OCI-LY7 (cell line): Measurements from ENCODE around the gene ITGAD. TPM values are rescaled to one million over a fixed set of nuclear protein-coding genes. Genes with fewer than 3 reads are reported as not detected.
A peak's percentile ranks its signal among the peaks of the same experiment; 100 is the strongest.
"Not testable (repeated sequence)": the region's sequence is repeated elsewhere in the genome, so short reads cannot be mapped to it uniquely, and the experiment has no call there.

ENCODE experiments used
- BruUV-seq: library from RNA; stranded (reverse); fragments of 400-500 nt; replicated peaks from 2 replicates; lab custom pipeline; 2021; lab: Mats Ljungman, UMichigan
- CTCF ChIA-PET: fragments of 300-600 bp; sonication (Branson Sonifier 250); formaldehyde crosslinking; loops from one replicate; lab custom pipeline; 2022; ENCODE audit warnings: antibody characterized with exemption; ENCODE audit not compliant: unreplicated experiment; lab: Charles Lee
- POLR2A ChIA-PET: fragments of 300-600 bp; sonication (Branson Sonifier 250); formaldehyde crosslinking; loops from one replicate; lab custom pipeline; 2022; ENCODE audit warnings: antibody characterized with exemption; lab: Charles Lee
- DNase-seq: peaks from one replicate; pipeline ENCODE4 v3.0.0-alpha.2; 2015; ENCODE audit warnings: low spot score
- H2AFZ ChIP-seq: fragments of 200-600 bp; sonication (generic), shearing (Covaris generic); 2 replicates; pipeline ENCODE4 v1.6.1; 2014; ENCODE audit warnings: mild to moderate bottlenecking, antibody characterized with exemption, low read length, moderate library complexity
- H3K27ac ChIP-seq: fragments of 200-600 bp; sonication (generic); 2 replicates; pipeline ENCODE4 v1.5.1; 2014; ENCODE audit warnings: mixed run types, low read depth, mild to moderate bottlenecking, moderate library complexity, low read length, inconsistent platforms; ENCODE audit not compliant: poor library complexity, severe bottlenecking
- H3K36me3 ChIP-seq: fragments of 200-600 bp; sonication (generic); 2 replicates; pipeline ENCODE4 v1.6.1; 2014; ENCODE audit warnings: mild to moderate bottlenecking, antibody characterized with exemption, low read length, moderate library complexity, mixed read lengths; ENCODE audit not compliant: insufficient read depth
- H3K4me1 ChIP-seq: fragments of 200-600 bp; sonication (generic); 2 replicates; pipeline ENCODE4 v1.5.1; 2014; ENCODE audit warnings: mild to moderate bottlenecking, low read length; ENCODE audit not compliant: insufficient read depth, poor library complexity, severe bottlenecking
- H3K4me2 ChIP-seq: fragments of 200-600 bp; sonication (generic); 2 replicates; pipeline ENCODE4 v1.6.1; 2014; ENCODE audit warnings: mild to moderate bottlenecking, low read length
- H3K4me3 ChIP-seq: fragments of 200-600 bp; sonication (generic); 2 replicates; pipeline ENCODE4 v1.5.1; 2014; ENCODE audit warnings: mild to moderate bottlenecking, low read depth, low read length; ENCODE audit not compliant: poor library complexity, severe bottlenecking
- H3K79me2 ChIP-seq: fragments of 200-600 bp; sonication (generic); 2 replicates; pipeline ENCODE4 v1.6.1; 2016; ENCODE audit warnings: low read depth, mild to moderate bottlenecking, low read length, moderate library complexity, mixed read lengths; ENCODE audit not compliant: insufficient read depth
- H3K9me2 ChIP-seq: fragments of 200-600 bp; sonication (generic); 2 replicates; pipeline ENCODE4 v1.6.1; 2016; ENCODE audit warnings: mild to moderate bottlenecking, low read length, mixed read lengths; ENCODE audit not compliant: insufficient read depth
- H3K9me3 ChIP-seq: fragments of 200-600 bp; sonication (generic); 2 replicates; pipeline ENCODE4 v1.6.1; 2014; ENCODE audit warnings: mild to moderate bottlenecking, mixed run types, low read length, mixed read lengths
- H4K20me1 ChIP-seq: fragments of 200-600 bp; sonication (generic); 2 replicates; pipeline ENCODE4 v1.6.1; 2014; ENCODE audit warnings: mild to moderate bottlenecking, antibody characterized with exemption, low read length, moderate library complexity, mixed read lengths; ENCODE audit not compliant: insufficient read depth
- EZH2phosphoT487 ChIP-seq: fragments of 200-600 bp; sonication (generic); IDR thresholded peaks from 2 replicates; pipeline ENCODE4 v1.6.1; 2018; ENCODE audit warnings: low read depth, borderline replicate concordance, mild to moderate bottlenecking, mixed run types, antibody characterized with exemption, low read length, moderate library complexity, mixed read lengths
- intact Hi-C: fragments of 100-400 bp; cut with micrococcal nuclease; formaldehyde crosslinking; loops from one replicate; pipeline ENCODE4 v1.10.0; 2022; ENCODE audit not compliant: unreplicated experiment
- total RNA-seq, 2 experiments: library from RNA; depleted of rRNA in 1 of 2; stranded (reverse); fragments of >200 nt in 1 of 2; shearing (Covaris generic) in 1 of 2; gene quantifications; 2 replicates each; pipeline ENCODE4 v1.2.3, GENCODE V29; 2014 to 2022
- TF ChIP-seq, protein P1 (sequence below): fragments of 200-600 bp; sonication (generic); conservative IDR thresholded peaks from 2 replicates; pipeline ENCODE4 v1.5.1; 2014; ENCODE audit warnings: mild to moderate bottlenecking, antibody characterized with exemption, low read length, moderate library complexity, mixed read lengths

Gene ITGAD
- total RNA-seq, 2 experiments from 2014 or later: not detected

DNA sequence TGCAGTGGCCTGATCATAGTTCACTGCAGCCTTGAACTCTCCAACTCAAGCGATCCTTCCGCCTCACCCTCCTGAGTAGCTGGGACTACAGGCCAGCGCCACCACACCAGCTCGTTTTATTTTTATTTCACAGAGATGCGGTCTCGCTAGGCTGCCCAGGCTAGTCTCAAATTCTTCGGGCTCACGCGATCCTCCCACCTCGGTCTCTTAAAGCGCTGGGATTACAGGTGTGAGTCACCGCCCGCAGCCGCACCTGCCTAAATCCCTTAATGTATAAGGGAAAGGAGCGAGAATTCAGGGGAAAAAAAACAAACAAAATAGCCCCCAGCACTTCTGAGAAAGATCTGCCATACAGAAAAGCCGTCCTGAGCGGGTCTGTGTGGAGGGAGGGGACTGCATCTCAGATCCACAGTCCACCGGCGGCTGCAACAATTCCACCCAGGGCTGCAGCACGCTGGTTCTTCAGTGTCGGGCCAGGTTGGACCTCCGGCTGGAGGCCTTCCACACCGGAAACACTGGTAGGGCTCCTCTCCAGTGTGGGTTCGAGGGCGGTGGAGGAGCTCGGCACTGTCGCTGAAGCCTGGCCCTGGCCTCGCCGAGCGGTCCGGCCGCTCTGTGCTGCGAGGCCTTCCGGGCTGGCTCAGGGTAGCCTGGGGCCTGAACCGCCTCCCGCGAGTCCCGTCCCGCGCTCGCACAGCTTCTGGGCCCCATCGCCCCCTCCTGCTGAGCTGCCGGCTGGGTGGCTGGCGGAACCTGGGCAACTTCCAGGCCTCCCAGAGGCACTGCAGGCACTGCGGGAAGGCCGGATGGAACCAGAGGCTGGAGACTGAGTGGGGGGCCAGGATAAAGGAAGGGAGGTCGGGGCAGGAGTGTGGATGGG is 42.4 kb downstream of the ITGAD start:
- Histone ChIP-seq H3K4me2 (no peak overlapping the region), H3K9me2 (no peaks in the 10 kb centered on the region), H3K4me3 (no peak overlapping the region), H3K79me2 (no peaks in the 10 kb centered on the region), H3K27ac (no peak overlapping the region), H2AFZ (no peak overlapping the region), H3K9me3 (no peaks in the 10 kb centered on the region), H4K20me1 (no peaks in the 10 kb centered on the region), H3K4me1 (peaks cover 23% of the 10 kb centered on the region), H3K36me3 (no peaks in the 10 kb centered on the region)
- no peak for TF ChIP-seq EZH2phosphoT487
- POLR2A ChIA-PET: no interaction called here
- no peak for DNase-seq
- intact Hi-C loops: no loop called here
- CTCF ChIA-PET: no interaction called here
- BruUV-seq: no TSS peak

DNA sequence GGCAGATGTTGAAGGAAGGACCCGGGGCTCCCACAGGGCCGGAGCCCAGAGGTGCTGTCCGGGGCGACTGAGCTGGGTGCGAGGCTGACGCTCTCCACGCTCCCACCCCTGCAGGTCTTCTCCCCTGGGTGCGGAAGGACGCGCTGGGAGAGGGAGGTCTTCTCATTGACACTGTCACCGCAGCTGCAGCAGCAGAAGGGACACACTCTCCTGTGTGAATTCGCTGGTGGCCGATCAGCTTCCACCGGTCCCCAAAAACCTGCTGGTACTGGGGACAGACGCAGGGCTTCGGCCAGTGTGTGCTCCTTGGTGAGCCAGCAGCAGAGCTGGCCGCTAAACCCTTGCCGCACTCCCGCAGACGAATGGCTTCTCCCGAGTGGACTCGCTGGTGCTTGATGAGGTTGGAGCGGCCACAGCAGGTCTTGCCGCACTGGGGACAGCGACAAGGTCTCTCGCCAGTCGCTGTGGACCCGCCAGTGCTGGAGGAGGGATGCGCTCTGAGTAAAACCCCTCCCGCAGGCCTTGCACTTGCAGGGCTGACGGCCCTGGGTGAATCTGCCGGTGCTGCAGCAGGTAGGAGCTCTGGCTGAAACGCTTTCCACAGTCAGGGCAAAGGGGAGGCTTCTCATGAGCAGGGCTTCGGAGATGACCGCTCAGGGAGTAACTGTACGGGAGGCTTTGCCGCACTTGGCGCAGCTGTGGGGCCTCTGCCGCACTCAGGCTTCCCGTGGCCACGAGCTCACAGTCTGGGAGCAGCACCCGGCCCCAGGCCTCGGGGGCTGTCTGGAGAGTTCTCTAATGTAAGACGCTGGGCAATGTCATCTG is 43.3 kb downstream of the ITGAD start:
- H2AFZ ChIP-seq: no peak overlapping the region
- no peak overlapping the region for H3K27ac ChIP-seq
- no peak for TF ChIP-seq EZH2phosphoT487
- TF ChIP-seq, protein P1, sequence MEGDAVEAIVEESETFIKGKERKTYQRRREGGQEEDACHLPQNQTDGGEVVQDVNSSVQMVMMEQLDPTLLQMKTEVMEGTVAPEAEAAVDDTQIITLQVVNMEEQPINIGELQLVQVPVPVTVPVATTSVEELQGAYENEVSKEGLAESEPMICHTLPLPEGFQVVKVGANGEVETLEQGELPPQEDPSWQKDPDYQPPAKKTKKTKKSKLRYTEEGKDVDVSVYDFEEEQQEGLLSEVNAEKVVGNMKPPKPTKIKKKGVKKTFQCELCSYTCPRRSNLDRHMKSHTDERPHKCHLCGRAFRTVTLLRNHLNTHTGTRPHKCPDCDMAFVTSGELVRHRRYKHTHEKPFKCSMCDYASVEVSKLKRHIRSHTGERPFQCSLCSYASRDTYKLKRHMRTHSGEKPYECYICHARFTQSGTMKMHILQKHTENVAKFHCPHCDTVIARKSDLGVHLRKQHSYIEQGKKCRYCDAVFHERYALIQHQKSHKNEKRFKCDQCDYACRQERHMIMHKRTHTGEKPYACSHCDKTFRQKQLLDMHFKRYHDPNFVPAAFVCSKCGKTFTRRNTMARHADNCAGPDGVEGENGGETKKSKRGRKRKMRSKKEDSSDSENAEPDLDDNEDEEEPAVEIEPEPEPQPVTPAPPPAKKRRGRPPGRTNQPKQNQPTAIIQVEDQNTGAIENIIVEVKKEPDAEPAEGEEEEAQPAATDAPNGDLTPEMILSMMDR: no peak
- H3K79me2 ChIP-seq: no peaks in the 10 kb centered on the region
- no peaks in the 10 kb centered on the region for H3K36me3 ChIP-seq
- intact Hi-C loops: no loop called here
- H3K4me1 ChIP-seq: peaks cover 23% of the 10 kb centered on the region
- no peak for DNase-seq
- H4K20me1 ChIP-seq: no peaks in the 10 kb centered on the region
- H3K4me2 ChIP-seq: no peak overlapping the region
- POLR2A ChIA-PET: no interaction called here
- CTCF ChIA-PET: no interaction called here
- no peak overlapping the region for H3K4me3 ChIP-seq
- no peaks in the 10 kb centered on the region for H3K9me3 ChIP-seq
- no peaks in the 10 kb centered on the region for H3K9me2 ChIP-seq
- BruUV-seq: no TSS peak

DNA sequence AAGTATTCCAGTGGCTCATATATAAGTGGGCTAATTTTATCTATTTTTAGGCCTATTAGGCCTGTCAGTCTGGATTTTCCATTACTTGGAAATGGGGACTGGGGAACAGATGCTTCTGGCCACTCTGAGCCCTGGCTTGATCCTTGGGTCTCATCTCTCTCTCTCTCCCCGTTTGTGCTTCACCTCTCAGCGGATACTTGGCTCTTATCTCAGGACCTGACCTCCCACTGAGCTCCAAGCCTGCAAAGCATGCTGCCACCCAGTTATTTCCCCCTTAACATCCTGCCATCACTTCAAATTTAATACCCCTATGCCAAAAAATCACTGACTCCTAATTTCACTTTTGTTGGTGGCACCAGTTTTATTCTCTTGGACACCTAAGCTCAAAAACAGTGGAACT is 45.3 kb downstream of the ITGAD start:
- CTCF ChIA-PET: no interaction called here
- POLR2A ChIA-PET: no interaction called here
- no peaks in the 10 kb centered on the region for H3K36me3 ChIP-seq
- H3K9me2 ChIP-seq: no peaks in the 10 kb centered on the region
- no peaks in the 10 kb centered on the region for H4K20me1 ChIP-seq
- intact Hi-C loops: no loop called here
- H3K4me1 ChIP-seq: peaks cover 23% of the 10 kb centered on the region
- no peak overlapping the region for H3K27ac ChIP-seq
- H2AFZ ChIP-seq: peak overlapping the region; percentile 58; the same call in 1 of the 2 replicates
- 0 out of 2 replicates have a peak overlapping the region, but pooled peaks have one; percentile 62 for H3K4me2 ChIP-seq
- H3K4me3 ChIP-seq: no peak overlapping the region
- no peaks in the 10 kb centered on the region for H3K9me3 ChIP-seq
- no peaks in the 10 kb centered on the region for H3K79me2 ChIP-seq
- TF ChIP-seq EZH2phosphoT487: no peak
- TF ChIP-seq, protein P1: no peak
- BruUV-seq: no TSS peak
- DNase-seq: no peak

DNA sequence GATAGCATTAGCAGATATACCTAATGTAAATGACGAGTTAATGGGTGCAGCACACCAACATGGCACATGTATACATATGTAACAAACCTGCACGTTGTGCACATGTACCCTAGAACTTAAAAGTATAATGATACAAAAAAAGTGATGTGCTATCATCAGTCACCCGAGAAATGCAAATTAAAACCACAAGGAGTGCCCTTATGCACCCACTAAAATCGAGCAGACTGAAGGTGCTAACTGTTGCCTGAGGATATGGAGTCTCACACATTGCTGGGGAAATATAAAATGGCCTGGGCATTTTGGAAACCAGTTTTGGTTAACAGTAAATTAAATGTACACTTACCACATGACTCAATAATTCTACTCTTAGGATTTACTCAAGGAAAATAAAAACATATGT is 45.9 kb downstream of the ITGAD start:
- Histone ChIP-seq H3K4me2 (peak overlapping the region; percentile 62), H3K4me3 (peak overlapping the region; percentile 9), H2AFZ (peak overlapping the region; percentile 58), H3K4me1 (peaks cover 23% of the 10 kb centered on the region)
- peak; percentile 37 for DNase-seq
- POLR2A ChIA-PET, H3K36me3 ChIP-seq, H3K79me2 ChIP-seq, H4K20me1 ChIP-seq, CTCF ChIA-PET, BruUV-seq, intact Hi-C loops, H3K9me2 ChIP-seq, H3K27ac ChIP-seq, H3K9me3 ChIP-seq: not testable (repeated sequence)
